Mammary epithelial cell (primary cell): ENCODE data around the gene CCDC90B.

Experiments used
- CTCF ChIP-seq, 2 donors: IDR thresholded peaks in 1 of 2; conservative IDR thresholded peaks in 1 of 2; 2 replicates each; pipeline ENCODE4 v1.5.1; 2011 to 2012; ENCODE audit warnings: inconsistent platforms in 2 of 2, low read length in 2 of 2, mild to moderate bottlenecking in 2 of 2, control low read depth in 1 of 2, low read depth in 1 of 2; ENCODE audit not compliant: insufficient read depth in 1 of 2; ENCODE audit errors: extremely low read depth in 1 of 2
- EZH2 ChIP-seq: IDR thresholded peaks from 2 replicates; pipeline ENCODE4 v1.6.1; 2012; ENCODE audit warnings: low read length, inconsistent platforms, borderline replicate concordance

- TF ChIP-seq CTCF (conservative IDR thresholded peaks at IDR 0.05 in 1 of 2, IDR thresholded peaks at IDR 0.05 in 1 of 2; ENCODE audit: extremely low read depth in 1 of 2, insufficient read depth in 1 of 2, low read depth in 1 of 2, low read length in 2 of 2) (no peak), EZH2 (no peak)
These were observed 36.7 kb downstream of the CCDC90B start for GRCh38 chr11:83249445-83249844.
